HPDE6-E6E7 (cell line): ENCODE data around the gene SH2B3.

Experiments used
- DNase-seq: peaks from one replicate; pipeline ENCODE4 v3.0.0; 2011; ENCODE audit warnings: missing footprints; ENCODE audit errors: extremely low spot score

The SH2B3 gene

DNA sequence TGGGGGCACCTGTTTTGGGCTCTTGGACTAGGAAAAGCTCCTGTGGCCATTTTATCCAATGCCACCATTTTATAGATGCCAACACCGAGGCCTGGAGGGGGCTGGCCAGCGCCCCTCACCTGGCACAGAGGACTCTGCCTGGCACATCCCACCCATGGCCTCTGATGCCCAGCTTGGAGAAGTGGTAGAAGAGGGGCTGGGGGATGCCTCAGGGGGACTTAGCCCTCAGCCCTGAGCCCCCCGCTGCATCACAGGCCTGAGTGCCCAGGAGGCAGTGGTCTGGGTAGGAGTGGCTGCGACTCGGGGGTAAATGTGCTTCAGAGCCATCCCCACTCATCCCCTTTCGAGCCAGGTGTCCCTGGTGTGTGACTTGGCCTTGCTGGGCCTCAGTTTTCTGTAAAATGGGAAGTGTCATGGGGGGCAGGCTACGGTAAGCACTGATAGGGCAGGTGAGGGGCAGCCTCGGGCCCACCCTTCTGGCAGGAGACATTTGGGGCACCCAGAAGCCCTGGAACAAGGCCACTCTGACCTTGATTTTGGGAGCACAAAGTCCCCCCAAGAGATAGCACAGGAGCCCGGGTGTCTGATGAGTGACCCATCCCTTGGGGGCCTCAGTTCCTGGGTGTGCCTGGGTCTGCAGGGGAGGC is 22.5 kb downstream of the SH2B3 start:
- DNase-seq, result no peak

DNA sequence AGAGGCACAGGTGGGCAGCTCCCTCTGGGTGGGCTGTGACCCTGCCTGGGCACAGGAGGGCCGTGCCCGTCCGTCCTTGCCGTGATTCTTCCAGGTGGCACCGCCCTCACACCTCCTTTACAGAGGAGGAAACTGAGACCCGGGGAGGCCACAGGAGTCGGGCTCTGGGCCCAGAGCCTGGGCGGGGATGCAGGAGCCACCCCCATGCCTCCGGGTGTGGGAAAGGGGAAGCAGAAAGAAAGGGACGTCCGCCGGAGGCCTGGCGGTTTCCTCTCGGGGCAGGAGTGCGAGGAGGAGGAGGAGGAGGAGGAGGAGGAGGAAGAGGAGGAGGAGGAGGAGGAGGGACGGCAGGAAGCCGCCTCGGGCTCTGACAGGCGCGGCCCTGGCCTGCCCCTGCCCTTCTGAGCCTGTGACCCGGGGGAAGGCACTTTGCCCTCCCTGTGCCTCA is 23.0 kb downstream of the SH2B3 start:
- no peak for DNase-seq

DNA sequence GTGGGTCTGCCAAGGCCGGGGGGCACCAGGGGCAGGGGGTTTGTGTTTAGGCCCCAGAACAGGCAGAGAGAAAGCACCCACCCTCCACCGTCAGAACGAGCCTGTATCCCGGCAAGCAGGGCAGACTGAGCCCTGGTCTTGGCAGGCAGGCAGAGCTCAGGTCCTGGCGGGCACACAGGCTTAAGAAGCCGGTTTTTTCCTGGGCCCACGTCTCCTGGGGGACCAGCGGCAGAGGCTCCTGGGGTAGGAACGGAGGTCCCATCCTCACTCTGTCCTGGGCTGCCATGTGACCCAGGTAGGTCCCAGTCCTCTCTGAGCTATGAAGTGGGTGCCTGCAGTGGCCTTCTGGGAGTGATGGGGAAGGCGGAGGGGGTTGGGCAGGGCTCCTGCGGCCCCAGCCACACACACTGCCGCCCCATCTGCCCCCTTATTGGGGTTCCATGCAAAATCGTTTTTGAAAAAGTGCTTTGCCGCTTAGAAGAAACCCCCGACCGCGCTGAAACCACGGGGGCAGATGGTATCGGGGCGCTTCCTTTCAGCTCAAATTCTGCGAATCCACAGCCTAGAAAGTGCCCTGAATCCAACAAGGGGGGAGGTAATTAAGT is 24.2 kb downstream of the SH2B3 start:
- no peak for DNase-seq

DNA sequence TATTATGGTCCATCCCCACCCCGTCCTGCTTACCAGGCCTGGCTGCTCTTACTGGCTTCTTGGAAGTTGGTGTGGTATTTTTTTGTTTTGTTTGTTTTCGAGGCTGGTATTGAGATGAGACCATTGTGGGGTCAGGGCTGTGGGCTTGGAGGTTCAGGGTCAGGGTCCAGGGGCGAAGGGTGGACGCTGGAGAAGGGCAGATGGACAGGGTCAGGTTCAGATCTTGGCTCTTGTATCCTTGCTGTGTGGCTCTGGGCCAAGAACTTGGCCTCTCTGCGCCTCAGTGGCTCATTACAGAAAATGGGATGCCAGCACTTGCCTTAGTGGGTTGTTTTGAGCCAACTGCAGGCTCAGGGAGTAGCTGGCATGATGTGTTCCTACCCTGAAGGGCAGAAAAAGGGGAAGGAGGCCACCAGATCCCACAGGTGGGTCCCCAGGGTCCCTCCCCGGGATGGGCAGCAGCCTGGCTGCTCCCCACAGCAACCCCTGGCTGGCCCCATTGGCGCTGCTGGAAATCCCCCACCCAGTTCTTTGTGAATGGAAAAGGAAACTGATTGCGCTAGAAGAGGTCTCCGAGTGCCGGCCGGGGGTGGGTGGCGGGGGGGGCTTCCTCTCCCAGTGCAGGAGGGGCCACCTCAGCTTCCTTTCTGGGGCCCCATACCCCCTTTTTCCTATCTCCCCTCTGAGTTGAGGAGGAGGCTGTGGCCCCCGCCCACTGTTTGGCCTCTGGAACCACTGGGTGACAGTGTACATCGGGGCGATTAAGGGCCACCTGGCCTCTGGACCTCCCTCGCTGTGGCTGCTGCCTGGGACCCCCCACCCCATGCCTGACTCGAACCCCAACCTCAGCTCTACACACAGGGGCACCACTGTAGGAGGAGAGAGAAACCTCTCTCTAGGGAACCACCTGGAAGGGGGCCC is 25.0 kb downstream of the SH2B3 start:
- no peak for DNase-seq

DNA sequence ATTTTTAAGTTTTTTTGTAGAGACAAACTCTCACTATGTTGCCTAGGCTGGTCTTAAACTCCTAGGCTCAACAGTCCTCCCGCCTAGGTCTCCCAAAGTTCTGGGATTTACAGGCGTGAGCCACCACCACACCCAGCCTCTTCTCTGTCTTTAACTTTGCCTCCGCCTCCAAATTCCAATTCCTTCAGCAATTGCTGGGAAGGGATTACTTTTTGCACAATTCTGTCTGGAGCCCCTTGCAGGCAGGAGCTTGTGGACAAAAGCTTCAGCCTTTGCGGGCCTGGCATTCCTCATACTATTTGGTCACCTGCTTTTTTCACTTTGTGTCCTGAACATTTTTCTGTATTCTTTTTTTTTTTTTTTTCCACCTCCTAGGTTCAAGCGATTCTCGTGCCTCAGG is 26.0 kb downstream of the SH2B3 start:
- DNase-seq, result no peak

DNA sequence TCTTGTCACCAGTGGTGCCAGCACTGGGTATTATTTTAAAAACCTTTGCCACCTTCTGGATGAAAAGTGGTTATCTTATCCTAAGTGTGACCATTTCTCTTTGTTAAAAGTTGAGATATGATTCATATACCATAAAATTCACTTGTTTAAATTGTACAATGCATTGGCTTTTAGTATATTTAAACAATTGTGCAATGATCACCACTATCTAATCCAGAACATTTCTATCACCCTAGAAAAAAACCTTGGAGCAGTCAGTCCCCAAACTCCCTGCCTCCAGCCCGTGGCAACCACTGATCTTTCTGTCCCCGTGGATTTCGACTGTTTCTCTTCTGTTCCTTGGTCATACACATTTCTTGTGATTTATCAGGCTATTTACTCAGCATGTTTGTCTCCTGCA is 28.3 kb downstream of the SH2B3 start:
- no peak for DNase-seq

DNA sequence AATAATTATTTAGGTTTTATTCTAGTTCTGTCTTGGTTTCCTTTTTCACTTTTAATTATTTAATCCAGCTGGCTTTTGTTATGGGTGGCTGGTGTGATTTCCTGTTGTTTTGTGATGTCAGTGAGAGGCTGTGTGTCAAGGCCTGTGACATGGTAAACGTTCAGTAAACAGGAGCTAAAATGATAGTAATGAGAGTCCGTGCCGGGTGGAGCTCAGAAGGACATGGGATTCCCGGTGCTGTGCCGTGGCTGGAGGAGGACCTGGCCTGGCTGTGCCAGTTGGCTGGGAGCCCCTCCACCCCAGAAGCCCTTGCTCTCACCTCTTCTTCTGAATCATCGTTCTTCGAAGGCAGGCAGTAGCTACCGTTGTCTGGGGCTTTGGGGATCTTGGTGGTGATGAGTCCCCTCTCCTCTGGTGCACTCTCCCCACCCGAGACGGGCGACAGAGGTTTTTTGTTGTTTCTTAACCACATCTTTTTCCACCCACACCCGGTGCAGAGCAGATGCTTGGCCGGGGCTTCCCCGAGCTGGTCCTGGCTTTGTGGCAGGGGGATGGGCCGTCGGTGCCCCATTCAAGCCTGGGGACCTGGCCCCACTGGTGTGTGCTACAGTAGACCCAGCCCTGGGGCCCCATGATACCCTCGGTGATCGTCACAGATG is 29.1 kb downstream of the SH2B3 start:
- DNase-seq, result no peak

DNA sequence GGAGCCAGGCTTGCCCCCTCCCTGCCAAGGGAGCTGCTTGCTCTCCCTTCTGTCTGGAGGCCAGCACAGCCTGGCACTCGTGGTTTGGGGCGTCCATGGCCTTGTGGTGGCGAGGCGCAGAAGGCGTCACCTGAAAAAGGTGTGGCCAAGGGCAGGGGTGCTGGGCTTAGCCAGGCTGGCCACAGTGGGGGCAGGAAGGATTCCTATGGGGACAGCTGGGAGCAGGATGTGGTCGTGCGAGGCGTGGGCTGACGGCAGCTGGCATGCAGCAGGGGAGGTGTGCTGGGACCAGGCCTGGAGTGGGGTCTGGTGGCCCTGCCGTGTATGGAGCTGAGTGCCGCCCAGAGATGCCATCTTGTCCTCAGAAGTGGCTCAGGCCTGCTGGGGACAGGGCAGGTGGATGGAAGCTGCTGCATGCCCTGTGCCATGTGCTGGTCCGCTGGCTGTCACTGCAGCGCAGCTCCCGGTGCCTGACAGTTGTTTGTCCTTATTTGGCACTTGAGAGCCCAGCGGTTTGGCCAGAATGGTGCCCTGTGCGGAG is 30.0 kb downstream of the SH2B3 start:
- no peak for DNase-seq

DNA sequence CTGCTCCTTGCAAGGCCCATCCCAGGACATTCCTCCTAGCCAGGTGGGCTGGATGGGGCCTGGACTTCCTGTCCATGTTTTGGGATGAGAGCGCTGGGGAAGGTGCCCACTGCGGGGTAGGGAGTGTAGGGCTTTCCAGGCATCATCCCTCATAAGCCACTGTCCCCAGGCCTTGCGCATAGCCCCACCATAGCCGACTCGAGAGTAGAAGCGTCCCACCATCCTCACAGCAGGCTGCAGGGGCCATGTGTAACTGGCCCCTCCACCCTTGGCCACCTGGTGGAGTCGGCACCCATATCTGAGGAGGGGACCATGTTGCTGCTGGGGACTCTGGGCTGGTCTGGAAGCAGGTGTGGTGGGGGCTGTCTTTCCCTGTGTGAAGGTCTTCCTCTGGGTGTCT is 30.5 kb downstream of the SH2B3 start:
- no peak for DNase-seq

DNA sequence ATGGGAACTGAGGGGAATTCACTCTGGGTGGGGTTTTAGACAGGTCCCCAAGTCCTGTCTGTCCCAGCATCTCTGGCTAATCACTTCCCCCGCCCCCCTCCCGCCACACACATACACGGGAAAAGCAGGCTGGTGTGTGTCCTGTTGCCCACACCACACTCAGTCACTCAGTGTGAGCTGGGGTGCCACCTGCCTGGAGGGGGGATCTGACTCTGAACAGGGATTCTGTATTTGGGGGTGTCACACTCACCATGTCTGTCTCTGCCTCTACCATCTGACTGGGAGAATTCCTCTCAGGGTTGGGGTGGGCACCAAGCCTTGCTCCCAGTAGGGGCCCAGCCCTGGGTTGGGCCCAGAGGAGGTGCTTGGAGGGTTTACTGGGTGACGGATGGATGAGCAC is 31.1 kb downstream of the SH2B3 start:
- DNase-seq, result no peak

DNA sequence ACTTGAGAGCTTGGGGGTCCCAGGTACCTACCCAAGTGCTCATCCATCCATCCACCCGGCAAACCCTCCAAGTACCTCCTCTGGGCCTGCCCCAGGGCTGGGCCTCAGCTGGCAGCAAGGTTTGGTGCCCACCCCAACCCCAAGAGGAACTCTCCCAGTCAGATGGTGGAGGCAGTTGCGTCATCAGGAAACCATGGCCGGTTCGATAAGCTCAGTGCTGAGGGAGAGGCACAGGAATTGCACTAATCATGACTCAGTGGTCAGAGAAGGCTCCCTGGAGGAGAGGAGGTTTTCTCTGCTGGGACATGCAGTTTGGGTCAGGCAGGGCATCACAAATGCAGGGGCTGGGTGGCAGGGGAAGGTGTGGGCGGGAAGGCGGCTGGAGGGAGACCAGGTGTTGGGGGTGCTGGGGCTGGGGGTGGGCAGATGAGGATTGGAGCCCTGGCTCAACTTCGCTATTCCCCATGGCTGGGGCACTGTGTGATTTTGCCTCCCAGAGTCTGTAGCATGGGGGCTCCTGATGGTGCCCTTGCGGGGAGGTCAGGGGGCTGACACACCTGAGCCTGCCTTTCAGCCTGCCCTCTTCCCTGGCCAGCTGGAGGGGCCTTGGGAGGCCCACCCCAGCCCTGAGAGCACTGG is 32.2 kb downstream of the SH2B3 start:
- DNase-seq, result peak; percentile 74

DNA sequence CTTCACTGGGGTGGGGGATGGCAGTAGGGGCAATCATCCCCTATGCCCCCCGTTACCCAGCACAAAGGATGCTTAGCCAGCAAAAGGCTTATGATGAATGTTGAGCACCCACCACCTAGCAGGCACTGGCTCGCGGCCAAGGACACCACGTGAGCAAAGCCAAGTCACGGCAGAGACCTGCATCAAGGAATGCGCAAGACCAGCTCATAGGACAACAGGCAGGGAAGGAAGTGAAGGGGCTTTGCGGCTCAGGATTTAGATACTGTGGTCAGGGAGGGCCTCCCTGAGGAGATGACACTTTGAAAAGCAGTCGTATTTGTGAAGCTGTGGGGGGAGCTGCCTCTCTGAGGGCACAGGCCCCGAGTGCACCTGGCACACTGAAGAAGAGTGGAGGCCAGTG is 32.8 kb downstream of the SH2B3 start:
- peak; percentile 45 for DNase-seq

DNA sequence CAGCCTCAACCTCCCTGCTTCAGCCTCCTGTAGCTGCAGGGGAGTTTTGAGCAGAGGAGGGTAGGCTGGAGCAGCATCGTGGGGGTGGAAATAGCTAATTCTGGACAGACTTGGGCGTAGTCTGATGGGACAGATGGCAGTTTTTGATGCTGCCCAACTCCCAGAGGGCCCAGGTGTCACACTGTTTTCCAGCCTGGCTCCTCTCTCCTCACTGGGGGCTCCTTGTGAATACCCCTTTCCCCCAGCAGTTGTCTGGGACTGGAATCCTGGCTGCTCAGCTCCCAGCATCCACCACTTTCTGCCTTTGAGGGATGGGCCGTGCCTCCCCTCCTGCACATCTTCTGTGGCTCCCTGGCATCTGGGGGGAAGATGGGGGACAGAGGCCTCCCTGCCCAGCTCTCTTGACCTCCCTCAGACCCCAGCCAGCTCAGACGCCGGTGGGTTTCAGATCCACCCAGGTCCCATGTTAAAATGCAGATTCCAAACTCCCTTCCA is 34.0 kb downstream of the SH2B3 start:
- DNase-seq, result no peak

DNA sequence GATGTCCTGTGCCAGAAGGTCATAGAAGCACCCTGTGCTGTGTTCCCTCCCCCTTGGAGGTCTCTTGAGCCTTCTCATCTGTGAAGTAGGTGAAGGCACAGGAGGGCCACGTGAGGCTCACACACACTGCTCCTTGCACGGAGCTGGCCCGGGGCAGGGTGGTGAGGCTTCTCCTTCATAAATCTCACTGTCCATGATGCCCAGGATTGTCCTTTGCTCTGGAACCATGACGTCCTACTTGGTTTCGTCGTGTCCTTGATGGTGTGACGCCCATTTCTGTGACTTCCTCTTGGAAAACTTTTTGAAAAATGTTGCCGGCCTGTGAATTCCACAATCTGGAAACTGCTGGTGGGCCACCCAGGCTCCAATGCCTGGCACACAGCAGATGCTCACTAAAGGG is 34.4 kb downstream of the SH2B3 start:
- no peak for DNase-seq

DNA sequence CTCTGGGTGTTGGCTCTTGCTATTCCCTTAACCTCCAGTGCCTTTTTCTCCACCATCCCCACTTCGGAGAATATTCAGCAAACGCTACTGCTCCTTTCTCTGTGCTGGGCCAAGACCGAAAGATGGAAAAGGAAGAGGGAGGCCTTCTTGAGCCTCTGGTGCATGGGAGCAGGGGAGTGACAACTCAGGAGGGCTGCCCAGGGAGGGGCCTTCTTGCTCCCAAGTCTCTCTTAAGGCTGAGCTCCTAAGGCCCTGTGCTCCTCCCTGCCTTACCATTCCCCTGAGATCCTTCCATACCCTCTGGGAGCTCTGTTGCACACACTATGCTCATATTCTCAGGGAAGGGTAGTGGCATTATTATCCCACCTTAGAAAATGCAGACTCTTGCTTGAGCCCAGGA is 34.9 kb downstream of the SH2B3 start:
- no peak for DNase-seq

DNA sequence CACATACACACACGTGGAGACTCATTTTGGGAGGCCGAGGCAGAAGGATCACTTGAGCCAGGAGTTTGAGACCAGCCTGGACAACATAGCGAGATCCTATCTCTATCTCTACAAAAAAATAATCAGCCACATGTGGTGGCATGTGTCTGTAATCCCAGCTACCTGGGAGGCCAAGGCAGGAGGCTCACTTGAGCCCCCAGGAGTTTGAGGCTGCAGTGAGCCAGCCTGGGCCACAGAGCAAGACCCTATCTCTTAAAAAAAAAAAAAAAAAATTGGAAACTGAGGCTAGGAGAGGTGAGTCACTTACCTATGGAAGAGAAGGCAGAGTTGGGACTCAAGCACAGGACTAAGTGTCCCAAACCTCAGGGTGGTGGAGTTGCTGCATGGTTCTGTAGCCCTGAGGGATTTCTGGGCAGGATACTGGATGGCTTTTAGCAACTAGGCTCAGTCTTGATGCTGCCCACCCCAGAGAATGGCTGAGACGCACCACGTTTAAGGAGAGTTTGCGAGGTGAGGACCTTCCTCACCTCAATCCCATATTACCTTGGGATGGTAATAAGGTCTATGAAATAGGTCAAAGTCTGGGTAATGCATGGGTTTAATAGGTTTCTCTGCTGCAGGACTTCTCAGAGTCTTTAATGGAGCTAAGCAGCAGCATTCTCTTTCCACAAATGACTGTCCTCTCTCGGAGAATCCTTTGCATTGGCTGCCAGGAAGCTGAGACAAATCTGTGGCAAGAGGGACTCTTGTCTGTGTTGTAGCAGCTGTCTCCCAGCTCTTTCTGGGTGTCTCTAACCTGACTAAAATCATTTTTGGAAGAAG is 35.6 kb downstream of the SH2B3 start:
- DNase-seq, result no peak

DNA sequence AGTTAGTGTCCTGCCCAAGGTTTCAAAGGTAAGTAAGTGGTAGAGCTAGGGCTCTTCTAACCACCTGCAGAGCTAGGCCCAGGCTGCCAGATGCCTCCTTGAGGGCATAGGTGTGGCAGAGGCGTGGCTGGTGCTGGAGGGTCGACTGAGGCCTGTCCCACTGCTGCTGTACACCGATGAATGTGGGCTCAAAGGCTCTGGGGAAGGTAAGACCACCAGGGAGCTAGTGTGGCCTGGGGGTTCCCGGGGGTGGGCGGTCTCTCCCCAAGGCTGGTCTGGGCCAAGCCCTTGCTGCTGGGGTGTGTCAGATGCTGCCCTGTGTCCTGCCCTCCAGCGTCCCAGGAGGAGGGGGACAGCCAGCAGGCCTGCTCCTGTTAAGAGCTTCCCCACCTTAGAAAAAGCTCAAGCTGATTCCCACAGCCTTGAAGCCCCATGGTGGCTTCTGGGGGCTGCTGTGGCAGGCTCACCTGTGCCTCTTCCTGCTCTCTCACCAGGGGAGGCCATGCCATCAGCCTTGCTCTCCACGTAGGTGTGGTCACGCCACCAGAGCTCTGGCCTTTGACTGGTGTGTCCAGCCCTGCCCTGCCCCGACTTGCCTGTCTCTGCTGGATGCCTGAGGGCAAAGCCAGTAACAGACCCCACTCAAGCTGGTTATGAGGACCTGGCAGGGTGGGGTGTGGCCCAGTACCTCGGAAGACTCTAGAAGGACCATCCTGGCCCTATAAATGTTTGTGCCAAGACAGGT is 36.8 kb downstream of the SH2B3 start:
- DNase-seq, result no peak

DNA sequence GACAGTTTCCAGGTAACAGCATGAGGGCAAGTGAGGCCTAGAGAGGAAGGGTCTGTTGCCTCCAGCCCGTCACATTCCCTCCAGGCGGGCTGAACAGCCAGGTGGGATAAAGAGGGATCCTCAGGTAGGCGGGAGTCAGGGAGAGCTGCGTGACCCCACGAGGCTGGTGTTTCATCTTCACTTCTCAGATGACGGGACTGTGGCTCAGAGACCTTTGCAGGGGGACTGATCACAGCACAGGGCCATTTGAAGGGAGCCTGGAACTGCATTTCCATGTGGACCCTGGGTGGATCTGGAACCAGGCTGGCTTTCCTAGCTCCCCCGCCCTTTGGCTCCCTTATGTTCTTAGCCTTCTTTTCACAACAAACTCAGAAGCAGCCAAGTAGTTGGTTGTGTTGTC is 37.4 kb downstream of the SH2B3 start:
- DNase-seq, result no peak

DNA sequence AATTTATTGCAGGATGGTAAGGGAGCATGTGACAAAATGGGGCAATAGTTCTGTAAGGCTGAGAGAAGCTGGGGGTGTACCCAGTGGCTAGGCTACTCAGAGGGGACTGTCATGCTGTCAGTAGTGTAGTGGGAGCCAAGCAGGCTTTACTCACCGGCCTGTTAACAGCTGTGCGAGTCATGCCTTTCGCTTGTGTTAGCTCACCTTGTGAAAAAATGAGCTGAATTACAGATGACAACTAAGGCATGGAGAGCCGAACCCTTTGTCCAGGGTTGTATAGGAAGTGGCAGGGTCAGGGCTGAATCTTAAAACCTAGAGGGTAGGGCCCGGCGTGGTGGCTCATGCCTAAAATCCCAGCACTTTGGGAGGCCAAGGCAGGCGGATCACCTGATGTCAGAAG is 37.9 kb downstream of the SH2B3 start:
- no peak for DNase-seq
